K562 (cell line): ENCODE results near the gene UBE2G2. TPM values are rescaled to one million over a fixed set of nuclear protein-coding genes. Genes with fewer than 3 reads are reported as not detected.

ENCODE experiments used
- HDAC1 ChIP-seq, 2 experiments: fragments of 450-650 bp; IDR thresholded peaks; 2 replicates each; pipeline ENCODE4 v1.6.1; 2016 to 2017; ENCODE audit warnings: inconsistent platforms in 1 of 2, mild to moderate bottlenecking in 1 of 2, moderate library complexity in 1 of 2
- NR2F6 ChIP-seq: fragments of 450-650 bp; formaldehyde crosslinking; IDR thresholded peaks from 2 replicates; pipeline ENCODE4 v1.4.0; 2020; ENCODE audit warnings: mild to moderate bottlenecking
- OTX1 ChIP-seq: fragments of 450-650 bp; formaldehyde crosslinking; IDR thresholded peaks from 2 replicates; pipeline ENCODE4 v1.4.0; 2022; ENCODE audit warnings: mild to moderate bottlenecking
- POLR2G ChIP-seq: fragments of 200-400 bp; formaldehyde crosslinking; IDR thresholded peaks from 2 replicates; pipeline ENCODE4 v1.6.1; 2017; ENCODE audit warnings: low read depth, mild to moderate bottlenecking, antibody characterized with exemption, low read length, moderate library complexity
- REST ChIP-seq, 2 experiments: fragments of 450-650 bp; formaldehyde crosslinking in 1 of 2; IDR thresholded peaks; 2 replicates each; pipeline versions ENCODE4 v1.4.0 to v1.6.1; 2014 to 2020; ENCODE audit warnings: mild to moderate bottlenecking in 2 of 2, borderline replicate concordance in 1 of 2, low read depth in 1 of 2
- TEAD1 ChIP-seq, 2 experiments: fragments of 450-650 bp in 1 of 2; sonication (generic) in 1 of 2; formaldehyde crosslinking; IDR thresholded peaks; 2 replicates each; pipeline versions ENCODE4 v1.4.0 to v1.8.0; 2020 to 2022; ENCODE audit warnings: mild to moderate bottlenecking in 2 of 2, missing genetic modification reagents in 1 of 2
- polyA plus RNA-seq, 8 experiments: library from polyadenylated mRNA; depleted of rRNA in 4 of 8; stranded (reverse) in 5 of 8; unstranded in 3 of 8; fragments of >200 nt; fragmentation: Nextera tagmentation in 2 of 8; fragmentation: Illumina TruSeq in 1 of 8; extraction: Ambion mirVana in 2 of 8; extraction: Trizol in 1 of 8; gene quantifications; 2 replicates each; pipeline versions ENCODE4 v1.2.1 to v1.2.3, GENCODE V29; 2011 to 2014; ENCODE audit warnings: inconsistent platforms in 1 of 8, missing spikeins in 1 of 8
- total RNA-seq, 7 experiments: library from RNA; depleted of rRNA in 6 of 7; stranded (reverse); fragments of >200 nt in 6 of 7; fragmentation: Illumina TruSeq in 2 of 7; extraction: Trizol in 2 of 7; gene quantifications; 2 replicates each; pipeline versions ENCODE4 v1.2.1 to v1.2.3, GENCODE V29; 2011 to 2021; ENCODE audit warnings: low replicate concordance in 1 of 7
- TF ChIP-seq, protein P1 (sequence below): fragments of 250-450 bp; sonication (Bioruptor Pico); IDR thresholded peaks from 2 replicates; pipeline ENCODE4 v1.4.0; 2020; ENCODE audit warnings: mild to moderate bottlenecking, moderate library complexity
- TF ChIP-seq, protein P2 (sequence below): fragments of 450-650 bp; IDR thresholded peaks from 2 replicates; pipeline ENCODE4 v1.6.1; 2016; ENCODE audit warnings: mild to moderate bottlenecking

The UBE2G2 gene
- total and polyA plus RNA-seq, 9 of the 15 experiments (the other 6 are each of a cell fraction or from before 2014, with no cell fraction given) = 47.5 to 225 (median 140) TPM

DNA sequence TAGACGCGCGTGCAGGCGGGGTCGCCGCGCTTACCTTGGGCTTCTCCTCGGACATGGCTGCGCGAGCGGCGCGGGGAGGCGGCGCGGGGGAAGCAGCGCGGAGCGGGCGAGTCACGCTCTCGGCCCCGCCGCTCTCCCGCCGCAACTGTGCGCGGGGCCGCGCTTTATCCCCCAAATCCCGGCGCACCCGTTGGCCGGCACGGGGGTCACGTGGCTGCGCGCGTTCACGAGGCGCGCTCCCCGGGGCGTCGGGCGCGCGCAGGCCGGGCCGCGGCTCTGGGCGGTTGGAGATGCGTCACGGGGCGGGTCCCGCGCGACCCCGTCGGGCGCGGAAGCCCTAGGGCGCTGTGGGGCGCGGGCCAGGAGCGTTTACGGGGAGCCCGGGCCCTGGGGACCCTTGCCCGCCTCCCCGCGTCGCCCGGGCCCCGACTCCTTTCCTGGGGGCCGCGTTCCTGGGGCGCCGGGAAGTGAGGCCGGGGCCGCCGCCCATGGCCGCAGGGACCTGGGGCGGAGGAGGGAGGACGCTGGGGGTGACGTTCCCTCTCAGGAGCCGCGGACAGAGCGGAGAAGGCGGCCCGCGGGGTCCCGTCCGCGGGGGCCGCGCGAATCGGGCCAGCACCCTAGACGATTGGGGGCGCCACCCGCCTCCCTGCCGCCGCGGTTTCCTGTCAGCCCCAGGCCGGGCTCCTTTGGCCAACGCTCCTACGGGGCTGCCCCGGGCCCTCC lies 16.5 kb upstream of the UBE2G2 start, which contains the start of gene SUMO3 (continued):
- peak; percentile 88 for TF ChIP-seq REST (IDR thresholded peaks at IDR 0.05; ENCODE audit: borderline replicate concordance)
- peak; percentile 87 for TF ChIP-seq REST (CRISPR knock-in tag; IDR thresholded peaks at IDR 0.05; ENCODE audit: low read depth)
- TF ChIP-seq, protein P1, sequence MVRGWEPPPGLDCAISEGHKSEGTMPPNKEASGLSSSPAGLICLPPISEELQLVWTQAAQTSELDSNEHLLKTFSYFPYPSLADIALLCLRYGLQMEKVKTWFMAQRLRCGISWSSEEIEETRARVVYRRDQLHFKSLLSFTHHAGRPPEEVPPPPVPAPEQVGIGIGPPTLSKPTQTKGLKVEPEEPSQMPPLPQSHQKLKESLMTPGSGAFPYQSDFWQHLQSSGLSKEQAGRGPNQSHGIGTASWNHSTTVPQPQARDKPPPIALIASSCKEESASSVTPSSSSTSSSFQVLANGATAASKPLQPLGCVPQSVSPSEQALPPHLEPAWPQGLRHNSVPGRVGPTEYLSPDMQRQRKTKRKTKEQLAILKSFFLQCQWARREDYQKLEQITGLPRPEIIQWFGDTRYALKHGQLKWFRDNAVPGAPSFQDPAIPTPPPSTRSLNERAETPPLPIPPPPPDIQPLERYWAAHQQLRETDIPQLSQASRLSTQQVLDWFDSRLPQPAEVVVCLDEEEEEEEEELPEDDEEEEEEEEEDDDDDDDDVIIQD (CRISPR knock-in tag) = peak; percentile 89
- TF ChIP-seq NR2F6 = peak; percentile 86
- TF ChIP-seq HDAC1 (IDR thresholded peaks at IDR 0.05) = 0 out of 4 replicates have a peak, but pooled peaks of 1 of the 2 experiments have one; percentile 28
- TF ChIP-seq POLR2G = peak; percentile 80
- peak; percentile 73; the same call in 1 of the 2 replicates for TF ChIP-seq OTX1
- TF ChIP-seq, protein P2, sequence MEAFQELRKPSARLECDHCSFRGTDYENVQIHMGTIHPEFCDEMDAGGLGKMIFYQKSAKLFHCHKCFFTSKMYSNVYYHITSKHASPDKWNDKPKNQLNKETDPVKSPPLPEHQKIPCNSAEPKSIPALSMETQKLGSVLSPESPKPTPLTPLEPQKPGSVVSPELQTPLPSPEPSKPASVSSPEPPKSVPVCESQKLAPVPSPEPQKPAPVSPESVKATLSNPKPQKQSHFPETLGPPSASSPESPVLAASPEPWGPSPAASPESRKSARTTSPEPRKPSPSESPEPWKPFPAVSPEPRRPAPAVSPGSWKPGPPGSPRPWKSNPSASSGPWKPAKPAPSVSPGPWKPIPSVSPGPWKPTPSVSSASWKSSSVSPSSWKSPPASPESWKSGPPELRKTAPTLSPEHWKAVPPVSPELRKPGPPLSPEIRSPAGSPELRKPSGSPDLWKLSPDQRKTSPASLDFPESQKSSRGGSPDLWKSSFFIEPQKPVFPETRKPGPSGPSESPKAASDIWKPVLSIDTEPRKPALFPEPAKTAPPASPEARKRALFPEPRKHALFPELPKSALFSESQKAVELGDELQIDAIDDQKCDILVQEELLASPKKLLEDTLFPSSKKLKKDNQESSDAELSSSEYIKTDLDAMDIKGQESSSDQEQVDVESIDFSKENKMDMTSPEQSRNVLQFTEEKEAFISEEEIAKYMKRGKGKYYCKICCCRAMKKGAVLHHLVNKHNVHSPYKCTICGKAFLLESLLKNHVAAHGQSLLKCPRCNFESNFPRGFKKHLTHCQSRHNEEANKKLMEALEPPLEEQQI = no peak
- peak in 1 of 2 experiments; percentile 76; a peak in 2 of 4 replicates for TF ChIP-seq TEAD1 (CRISPR knock-in tag; IDR thresholded peaks at IDR 0.05)
